ENCODE measurements around the gene EP400. TPM values are rescaled to one million over a fixed set of nuclear protein-coding genes. Genes with fewer than 3 reads are reported as not detected.

Gene EP400
- total and polyA plus RNA-seq, 12 donors: 6.6 to 20.5 (median 18.9) TPM

DNA sequence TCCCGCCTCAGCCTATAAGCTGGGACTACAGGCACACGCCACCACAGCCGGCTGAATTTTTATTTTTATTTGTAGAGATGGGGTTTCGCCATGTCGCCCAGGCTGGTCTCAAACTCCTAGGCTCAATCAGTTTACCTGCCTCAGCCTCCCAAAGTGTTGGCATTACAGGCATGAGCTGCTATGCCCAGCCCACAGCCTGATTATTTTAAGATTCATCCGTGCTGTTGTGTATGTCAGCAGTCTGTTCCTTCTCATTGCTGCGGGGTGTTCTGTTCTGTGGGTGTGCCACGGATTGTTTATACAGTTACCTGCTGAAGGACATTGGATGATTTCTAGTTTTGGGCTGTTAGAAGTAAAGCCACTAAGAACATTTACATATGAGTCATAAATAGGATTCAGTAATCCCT is 9.6 kb upstream of the EP400 start:
- Histone ChIP-seq H3K4me3 (no peak overlapping the region), H3K27me3 (no peaks in the 10 kb centered on the region), H3K9me3 (no peaks in the 10 kb centered on the region), H3K27ac (no peak overlapping the region), H3K36me3 (peaks cover 0 to 96% (median 23%) of the 10 kb centered on the region in 9 donors), H3K4me1 (no peaks in the 10 kb centered on the region)
- intact Hi-C loops (cut with DNase I): loop anchor here in 2 of 10 donors (10.0 kb wide), 3 partner anchors 85 to 225 kb away; partner anchors contain the start of gene SFSWAP (in 1 of the 2)
- ATAC-seq (no peak), DNase-seq (no peak)
- TF ChIP-seq, protein P1, sequence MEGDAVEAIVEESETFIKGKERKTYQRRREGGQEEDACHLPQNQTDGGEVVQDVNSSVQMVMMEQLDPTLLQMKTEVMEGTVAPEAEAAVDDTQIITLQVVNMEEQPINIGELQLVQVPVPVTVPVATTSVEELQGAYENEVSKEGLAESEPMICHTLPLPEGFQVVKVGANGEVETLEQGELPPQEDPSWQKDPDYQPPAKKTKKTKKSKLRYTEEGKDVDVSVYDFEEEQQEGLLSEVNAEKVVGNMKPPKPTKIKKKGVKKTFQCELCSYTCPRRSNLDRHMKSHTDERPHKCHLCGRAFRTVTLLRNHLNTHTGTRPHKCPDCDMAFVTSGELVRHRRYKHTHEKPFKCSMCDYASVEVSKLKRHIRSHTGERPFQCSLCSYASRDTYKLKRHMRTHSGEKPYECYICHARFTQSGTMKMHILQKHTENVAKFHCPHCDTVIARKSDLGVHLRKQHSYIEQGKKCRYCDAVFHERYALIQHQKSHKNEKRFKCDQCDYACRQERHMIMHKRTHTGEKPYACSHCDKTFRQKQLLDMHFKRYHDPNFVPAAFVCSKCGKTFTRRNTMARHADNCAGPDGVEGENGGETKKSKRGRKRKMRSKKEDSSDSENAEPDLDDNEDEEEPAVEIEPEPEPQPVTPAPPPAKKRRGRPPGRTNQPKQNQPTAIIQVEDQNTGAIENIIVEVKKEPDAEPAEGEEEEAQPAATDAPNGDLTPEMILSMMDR (IDR thresholded peaks at IDR 0.05): no peak
- WGBS, 2 donors: 89 to 93% methylated on average over 8 of the region's 8 CpGs

DNA sequence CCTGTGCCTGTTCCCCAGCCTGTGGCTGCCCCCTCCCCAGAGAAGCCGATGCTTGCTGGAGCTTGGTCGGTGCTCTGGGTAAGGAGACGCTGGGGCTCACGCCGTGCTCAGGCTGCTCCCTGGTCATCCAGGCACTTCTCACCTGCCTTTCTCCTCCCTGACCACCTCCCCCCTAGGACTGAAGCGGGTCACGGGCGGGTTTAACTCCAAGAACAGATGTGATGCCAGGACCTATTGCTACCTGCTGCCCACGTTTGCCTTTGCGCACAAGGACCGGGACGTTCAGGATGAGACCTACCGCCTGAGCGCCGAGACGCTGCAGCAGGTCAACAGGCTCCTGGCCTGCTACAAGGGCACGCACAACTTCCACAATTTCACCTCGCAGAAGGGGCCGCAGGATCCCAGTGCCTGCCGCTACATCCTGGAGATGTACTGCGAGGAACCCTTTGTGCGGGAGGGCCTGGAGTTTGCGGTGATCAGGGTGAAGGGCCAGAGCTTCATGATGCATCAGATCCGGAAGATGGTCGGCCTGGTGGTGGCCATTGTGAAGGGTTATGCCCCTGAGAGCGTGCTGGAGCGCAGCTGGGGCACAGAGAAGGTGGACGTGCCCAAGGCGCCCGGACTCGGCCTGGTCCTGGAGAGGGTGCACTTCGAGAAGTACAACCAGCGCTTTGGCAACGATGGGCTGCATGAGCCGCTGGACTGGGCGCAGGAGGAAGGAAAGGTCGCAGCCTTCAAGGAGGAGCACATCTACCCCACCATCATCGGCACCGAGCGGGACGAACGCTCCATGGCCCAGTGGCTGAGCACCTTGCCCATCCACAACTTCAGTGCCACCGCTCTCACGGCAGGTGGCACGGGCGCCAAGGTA is 8.4 kb upstream of the EP400 start:
- ATAC-seq: peak in 2 of 8 donors; percentile 11 to 30
- TF ChIP-seq, protein P1 (IDR thresholded peaks at IDR 0.05): no peak
- WGBS, 2 donors: 95 to 97% methylated on average over 46 of the region's 46 CpGs
- Histone ChIP-seq H3K4me3 (no peak overlapping the region), H3K4me1 (no peaks in the 10 kb centered on the region), H3K27ac (no peak overlapping the region), H3K9me3 (no peaks in the 10 kb centered on the region), H3K36me3 (peaks cover 0 to 84% (median 23%) of the 10 kb centered on the region in 9 donors), H3K27me3 (no peaks in the 10 kb centered on the region)
- intact Hi-C loops (cut with DNase I): loop anchor here in 2 of 10 donors (10.0 kb wide), 3 partner anchors 87 to 227 kb away; partner anchors contain the start of gene SFSWAP (in 1 of the 2)
- DNase-seq: no peak

- ATAC-seq (no peak), DNase-seq (no peak)
- no peak overlapping the region for H3K4me3 ChIP-seq
- TF ChIP-seq, protein P1 (IDR thresholded peaks at IDR 0.05): no peak
- H3K27ac ChIP-seq: no peak overlapping the region
- no peaks in the 10 kb centered on the region for H3K9me3 ChIP-seq
- H3K4me1 ChIP-seq: no peaks in the 10 kb centered on the region
- WGBS, 2 donors: 96 to 98% methylated on average over 7 of the region's 7 CpGs
- no peaks in the 10 kb centered on the region for H3K27me3 ChIP-seq
- peaks cover 0 to 78% (median 23%) of the 10 kb centered on the region in 9 donors for H3K36me3 ChIP-seq
- intact Hi-C loops (cut with DNase I): loop anchor here in 2 of 10 donors (10.0 kb wide), 3 partner anchors 87 to 227 kb away; partner anchors contain the start of gene SFSWAP (in 1 of the 2)
Measured at GRCh38 chr12:131941987-131942341, 7.8 kb upstream of the EP400 start.

GRCh38 chr12:131942671-131943070 is 7.1 kb upstream of the EP400 start:
- intact Hi-C loops (cut with DNase I): loop anchor here in 2 of 10 donors (10.0 kb wide), 3 partner anchors 88 to 228 kb away; partner anchors contain the start of gene SFSWAP (in 1 of the 2)
- H3K27ac ChIP-seq: no peak overlapping the region
- TF ChIP-seq, protein P1 (IDR thresholded peaks at IDR 0.05): no peak
- no peak overlapping the region for H3K4me3 ChIP-seq
- WGBS, 2 donors: 95% methylated on average over 12 of the region's 12 CpGs
- H3K36me3 ChIP-seq: peaks cover 0 to 71% (median 23%) of the 10 kb centered on the region in 9 donors
- no peak for DNase-seq
- H3K27me3 ChIP-seq: no peaks in the 10 kb centered on the region
- ATAC-seq: no peak
- H3K4me1 ChIP-seq: peaks cover 0 to 5% (median 0%) of the 10 kb centered on the region in 9 donors
- no peaks in the 10 kb centered on the region for H3K9me3 ChIP-seq

Data from heart right ventricle (tissue), 16 donors.